ENCODE measurements around the gene PLK5. TPM values are rescaled to one million over a fixed set of nuclear protein-coding genes. Genes with fewer than 3 reads are reported as not detected.

PLK5 gene
- total and polyA plus RNA-seq, 5 experiments from 2014 or later: not detected

DNA sequence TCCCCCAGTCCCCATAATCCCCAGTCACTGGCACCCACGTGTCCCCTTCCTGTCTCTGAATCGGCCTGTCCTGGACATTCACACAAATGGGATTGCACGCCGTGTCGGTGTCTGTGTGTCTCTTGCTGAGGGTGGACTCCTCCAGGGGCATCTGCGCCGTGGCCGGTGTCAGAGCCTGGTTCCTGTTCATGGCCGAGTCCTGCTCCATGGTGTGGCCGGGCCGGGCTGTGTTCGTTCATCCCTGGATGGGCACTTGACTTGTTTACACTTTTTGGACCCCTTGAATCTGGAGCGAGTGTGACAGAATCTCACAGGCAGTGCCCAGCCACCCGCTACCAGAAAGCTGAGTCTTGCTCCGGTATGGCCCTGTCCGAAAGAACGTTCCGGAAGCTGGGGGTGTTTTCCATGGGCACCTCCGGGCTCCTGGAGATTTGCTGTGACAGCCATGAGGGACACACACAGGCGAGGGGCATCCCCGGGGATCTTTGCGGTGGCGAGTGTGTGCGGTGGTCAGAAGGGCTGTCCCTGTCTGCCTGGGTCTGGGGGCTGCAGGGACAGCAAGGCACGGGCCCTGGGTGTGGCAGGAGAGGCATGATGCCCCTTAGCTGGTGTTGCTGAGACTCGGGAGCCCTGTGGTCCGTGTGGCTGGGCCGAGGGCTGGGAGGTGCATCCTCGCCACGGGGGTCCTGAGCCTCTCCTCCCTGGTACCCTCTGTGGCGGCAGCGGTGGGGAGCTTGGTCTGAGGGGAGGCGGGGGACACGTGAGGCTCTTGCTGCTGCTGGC lies 50.7 kb downstream of the PLK5 start:
- POLR2A ChIA-PET: interaction anchor here (0.5 to 0.7 kb wide), 3 partner anchors 17 to 905 kb away, joined by 3 to 4 read pairs (median 4); no protein-coding TSS in a partner anchor
- ATAC-seq: no peak

DNA sequence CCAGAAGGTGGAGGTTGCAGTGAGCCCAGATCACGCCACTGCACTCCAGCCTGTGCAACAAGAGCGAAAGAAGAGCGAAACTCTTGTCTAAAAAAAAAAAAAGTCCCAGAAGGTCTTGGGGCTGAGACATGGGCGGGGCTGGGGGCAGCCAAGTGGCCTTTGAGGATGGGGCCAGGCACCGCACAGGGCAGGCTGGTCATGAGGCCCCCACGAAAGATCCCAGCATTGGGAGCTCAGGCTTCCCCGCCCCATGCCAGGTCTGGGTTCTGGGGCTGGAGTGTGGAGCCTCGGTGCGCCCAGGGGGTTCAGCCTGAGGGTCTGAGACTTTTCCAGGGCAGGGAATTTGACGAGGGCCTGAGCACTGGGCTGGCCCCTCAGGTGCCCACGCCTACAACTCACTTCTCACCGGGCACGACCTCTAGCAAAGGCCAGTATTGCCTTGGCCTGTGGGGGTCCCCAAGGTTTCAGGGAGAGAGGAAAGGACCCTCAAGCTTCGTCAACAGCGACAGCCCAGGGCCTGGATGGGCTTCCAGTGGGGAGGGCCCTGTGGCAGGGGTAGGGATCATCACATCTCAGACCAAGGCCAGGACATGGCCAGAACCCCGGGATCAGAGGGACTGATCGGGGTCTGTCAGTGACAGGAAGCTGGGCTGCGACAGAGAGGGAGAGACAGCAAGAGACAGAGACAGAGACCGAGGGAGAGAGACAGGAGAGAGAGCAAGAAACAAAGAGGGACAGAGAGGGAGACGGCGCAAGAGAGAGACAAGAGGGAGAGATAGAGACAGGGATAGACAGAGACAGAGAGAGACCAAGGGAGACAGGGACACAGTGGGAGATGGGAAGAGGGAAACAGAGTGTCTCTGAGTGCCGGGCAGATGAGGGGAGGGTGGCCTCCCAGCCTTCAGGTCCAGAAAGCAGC lies 51.7 kb downstream of the PLK5 start:
- no peak for DNase-seq
- no peak overlapping the region for H3K4me3 Mint-ChIP-seq
- H3K36me3 Mint-ChIP-seq: peaks cover 0 to 25% (median 0%) of the 10 kb centered on the region in 3 donors
- peak overlapping the region in 3 of 10 donors; percentile 70 to 83 (median 78) for H3K27ac Mint-ChIP-seq
- peaks cover 0 to 5% (median 1%) of the 10 kb centered on the region in 4 donors for H3K4me1 Mint-ChIP-seq
- no peak for ATAC-seq
- H3K27me3 Mint-ChIP-seq: no peaks in the 10 kb centered on the region
- POLR2A ChIA-PET: interaction anchor here (0.7 kb wide), 2 partner anchors 16 to 904 kb away, joined by 4 read pairs; no protein-coding TSS in a partner anchor
- no peaks in the 10 kb centered on the region for H3K9me3 Mint-ChIP-seq

More for the DNA sequence above, 50.7 kb downstream of the PLK5 start:
- Mint-ChIP-seq H3K27me3 (peaks cover 0 to 4% (median 0%) of the 10 kb centered on the region in 5 donors), H3K27ac (peak overlapping the region in 2 of 10 donors; percentile 50 to 75), H3K4me1 (peaks cover 5 to 9% (median 7%) of the 10 kb centered on the region in 4 donors), H3K4me3 (no peak overlapping the region), H3K36me3 (peaks cover 0 to 14% (median 0%) of the 10 kb centered on the region in 3 donors), H3K9me3 (no peaks in the 10 kb centered on the region)
- DNase-seq: no peak

DNA sequence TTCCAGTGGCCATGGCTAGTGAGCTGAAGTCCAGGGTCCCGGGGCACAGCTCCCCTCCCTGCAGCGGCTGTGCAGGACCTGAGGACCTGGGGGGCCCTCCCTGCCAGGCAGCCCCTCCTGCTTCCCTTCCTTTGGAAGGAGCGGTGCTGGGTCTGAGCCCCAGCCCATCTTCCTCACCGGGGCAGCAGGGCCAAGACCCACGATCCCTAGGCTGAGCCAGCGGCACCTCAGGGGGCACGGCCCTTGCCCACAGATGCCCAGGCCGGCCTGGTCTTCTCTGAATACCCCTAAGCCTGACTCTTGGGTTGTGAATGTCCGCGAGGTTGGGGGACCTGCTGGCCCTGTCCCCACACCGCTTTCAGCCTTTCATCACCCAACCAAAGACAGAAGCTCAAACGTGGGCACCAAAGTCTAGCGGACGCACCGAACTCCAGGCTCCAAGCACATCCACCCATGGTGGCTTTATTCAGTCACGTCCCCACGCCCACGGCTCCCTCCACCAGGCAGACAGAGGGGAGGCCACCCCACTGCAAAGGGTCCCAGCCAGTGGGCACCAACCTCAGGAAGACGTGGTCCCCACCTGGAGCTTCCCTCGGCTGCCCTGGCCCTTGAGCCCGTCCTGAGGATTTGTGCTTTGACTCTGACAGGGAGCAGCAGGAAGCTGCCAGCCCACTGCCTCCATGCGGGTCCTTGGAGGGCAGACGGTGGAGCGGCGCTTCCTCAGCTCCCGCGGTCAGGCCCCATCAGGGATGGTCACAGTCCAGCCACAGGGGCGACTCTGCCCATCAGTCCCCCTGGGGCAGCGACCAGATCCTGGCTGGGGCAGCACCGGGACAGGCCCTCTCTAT lies 52.6 kb downstream of the PLK5 start:
- Mint-ChIP-seq H3K27ac (peak overlapping the region in 1 of 10 donors; percentile 78), H3K4me1 (peaks cover 0 to 5% (median 1%) of the 10 kb centered on the region in 4 donors), H3K27me3 (no peaks in the 10 kb centered on the region), H3K9me3 (no peaks in the 10 kb centered on the region), H3K4me3 (no peak overlapping the region), H3K36me3 (peaks cover 0 to 32% (median 3%) of the 10 kb centered on the region in 3 donors)
- DNase-seq: no peak
- POLR2A ChIA-PET: no interaction called here
- ATAC-seq: no peak

DNA sequence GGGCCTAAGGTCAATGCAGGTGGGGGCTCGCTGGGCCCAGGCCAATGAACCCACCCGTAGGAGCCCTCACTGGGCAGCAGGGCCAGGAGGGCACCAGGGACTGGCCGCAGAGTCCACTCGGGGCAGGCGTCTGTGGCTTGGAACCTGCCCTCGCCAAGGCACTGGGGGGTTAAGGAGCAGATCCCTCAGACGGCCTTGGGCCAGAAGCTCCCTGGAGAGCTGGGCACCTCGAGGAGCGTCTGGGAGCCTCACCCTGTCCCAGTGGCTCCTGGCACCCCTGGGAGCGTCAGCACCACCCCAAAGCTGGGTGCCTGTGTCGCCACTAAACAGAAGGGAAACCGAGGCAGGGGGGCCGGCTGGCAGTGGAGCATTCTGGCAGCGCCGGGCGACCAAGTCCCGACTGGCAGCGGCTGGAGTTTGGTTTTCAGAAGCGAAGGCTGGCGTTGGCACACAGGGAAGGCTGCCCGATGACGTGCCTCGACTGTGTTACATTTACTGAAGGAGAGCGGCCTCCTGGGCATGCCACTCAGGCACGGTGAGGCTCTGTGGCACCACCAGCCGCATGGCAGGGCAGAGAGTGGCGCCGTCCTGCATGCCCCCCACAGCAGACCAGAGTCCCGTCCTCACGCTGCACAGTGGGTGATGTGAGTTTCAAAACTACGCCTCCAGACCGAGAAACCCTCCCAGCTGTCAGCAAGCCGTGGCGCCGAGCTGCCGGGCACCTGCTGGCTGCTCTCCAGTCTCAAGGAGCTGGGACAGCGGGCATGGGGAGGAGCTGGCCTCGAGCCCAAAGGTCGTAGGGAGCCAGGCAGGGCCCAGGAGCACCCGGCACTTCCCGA lies 53.4 kb downstream of the PLK5 start:
- H3K27me3 Mint-ChIP-seq: no peaks in the 10 kb centered on the region

DNA sequence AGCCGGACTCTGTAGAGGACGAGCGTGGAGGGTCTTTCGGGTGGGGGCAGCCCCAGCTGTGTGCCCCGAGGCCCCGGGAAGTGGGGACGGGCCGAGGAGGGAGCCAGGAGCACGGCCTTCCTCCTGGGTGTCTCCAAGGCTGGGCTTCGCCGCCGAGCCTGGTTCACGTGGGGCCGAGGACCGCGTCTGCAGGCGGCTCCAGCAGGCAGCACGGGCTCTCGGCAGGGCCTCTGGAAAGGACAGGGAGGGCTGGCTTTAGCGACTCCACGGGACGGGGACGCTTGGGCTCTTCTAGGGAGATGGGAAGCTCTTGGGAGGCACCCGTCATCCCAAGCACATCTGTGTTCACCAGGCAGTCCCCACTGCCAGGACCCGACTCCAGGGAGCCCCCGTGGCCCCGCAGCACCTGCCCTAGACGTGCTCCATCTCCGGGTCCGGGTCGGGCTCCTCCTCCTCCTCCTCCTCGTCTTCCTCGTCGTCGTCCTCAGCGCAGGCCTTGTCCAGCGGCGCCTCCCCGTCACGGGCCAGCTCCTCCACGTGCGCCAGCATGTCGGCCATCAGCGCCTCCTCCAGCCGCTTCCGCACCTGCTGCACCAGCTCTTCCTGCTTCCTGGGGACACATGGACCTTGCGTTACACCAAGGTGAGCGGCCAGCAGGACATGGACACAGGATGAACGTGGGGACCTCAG lies 54.2 kb downstream of the PLK5 start:
- no peaks in the 10 kb centered on the region for H3K27me3 Mint-ChIP-seq
- ATAC-seq: no peak
- no peaks in the 10 kb centered on the region for H3K9me3 Mint-ChIP-seq
- no peak for DNase-seq
- H3K27ac Mint-ChIP-seq: no peak overlapping the region
- no peak overlapping the region for H3K4me3 Mint-ChIP-seq
- H3K36me3 Mint-ChIP-seq: peaks cover 0 to 48% (median 3%) of the 10 kb centered on the region in 3 donors
- POLR2A ChIA-PET: interaction anchor here (1.6 kb wide), 1 partner anchor 13 kb away, joined by 5 read pairs; no protein-coding TSS in a partner anchor
- peaks cover 0 to 5% (median 1%) of the 10 kb centered on the region in 4 donors for H3K4me1 Mint-ChIP-seq

More for the DNA sequence above, 53.4 kb downstream of the PLK5 start:
- POLR2A ChIA-PET: no interaction called here
- H3K4me3 Mint-ChIP-seq: no peak overlapping the region
- no peaks in the 10 kb centered on the region for H3K9me3 Mint-ChIP-seq
- ATAC-seq (no peak), DNase-seq (no peak)
- H3K4me1 Mint-ChIP-seq: peaks cover 0 to 5% (median 1%) of the 10 kb centered on the region in 4 donors
- H3K27ac Mint-ChIP-seq: no peak overlapping the region
- peaks cover 0 to 41% (median 3%) of the 10 kb centered on the region in 3 donors for H3K36me3 Mint-ChIP-seq

DNA sequence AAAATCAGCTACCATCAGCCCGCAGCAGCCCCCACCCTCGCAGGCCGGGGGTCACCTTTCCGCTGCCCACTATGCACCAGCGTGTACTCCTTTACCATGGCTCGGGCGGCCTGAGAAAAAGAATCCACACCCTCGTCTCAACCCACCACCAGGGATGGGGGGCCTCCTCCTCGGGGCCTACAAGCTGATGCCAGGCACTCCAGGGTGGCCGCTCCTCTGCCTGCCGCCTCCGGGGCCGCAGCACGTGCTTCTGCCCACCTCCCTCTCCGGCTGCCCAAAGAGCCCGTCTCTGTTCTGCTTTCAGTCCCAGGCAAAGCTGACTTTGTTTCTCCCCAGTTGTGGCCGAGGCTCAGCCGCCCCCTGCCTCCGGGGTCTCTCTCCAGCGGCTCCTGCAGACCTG lies 55.3 kb downstream of the PLK5 start:
- Mint-ChIP-seq H3K27me3 (no peaks in the 10 kb centered on the region), H3K9me3 (no peaks in the 10 kb centered on the region), H3K4me3 (no peak overlapping the region), H3K36me3 (peaks cover 0 to 58% (median 3%) of the 10 kb centered on the region in 3 donors), H3K4me1 (peaks cover 0 to 5% (median 1%) of the 10 kb centered on the region in 4 donors), H3K27ac (peak overlapping the region in 1 of 10 donors; percentile 72)
- POLR2A ChIA-PET: interaction anchor here (1.2 to 1.6 kb wide), 2 partner anchors 12 to 13 kb away, joined by 3 to 5 read pairs; partner anchors contain the start of gene MBD3
- ATAC-seq (no peak), DNase-seq (no peak)

DNA sequence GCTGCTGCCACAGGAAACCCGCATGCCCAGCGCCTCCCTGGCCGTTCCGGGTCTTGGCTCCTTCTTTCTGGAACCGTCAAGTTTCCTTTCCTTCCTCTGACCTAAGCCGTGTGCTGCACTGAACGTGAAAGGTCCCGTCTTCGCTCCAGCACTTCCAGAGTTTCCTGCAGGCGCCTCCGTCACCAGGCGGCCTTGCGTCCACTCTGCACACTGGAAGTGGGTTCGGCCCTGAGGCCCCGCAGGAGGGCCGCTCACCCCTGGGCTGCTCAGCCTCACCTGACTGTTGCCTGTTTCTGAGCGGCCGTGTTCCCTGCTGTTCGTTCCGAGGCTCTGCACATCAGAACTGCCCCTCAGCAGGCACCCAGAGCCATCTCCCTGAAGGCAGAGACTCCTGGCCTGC lies 56.5 kb downstream of the PLK5 start:
- H3K27ac Mint-ChIP-seq: peak overlapping the region in 1 of 10 donors; percentile 40
- ATAC-seq (no peak), DNase-seq (no peak)
- peaks cover 0 to 63% (median 3%) of the 10 kb centered on the region in 3 donors for H3K36me3 Mint-ChIP-seq
- no peaks in the 10 kb centered on the region for H3K27me3 Mint-ChIP-seq
- POLR2A ChIA-PET: no interaction called here
- H3K4me1 Mint-ChIP-seq: peaks cover 0 to 6% (median 2%) of the 10 kb centered on the region in 4 donors
- no peak overlapping the region for H3K4me3 Mint-ChIP-seq
- H3K9me3 Mint-ChIP-seq: no peaks in the 10 kb centered on the region

DNA sequence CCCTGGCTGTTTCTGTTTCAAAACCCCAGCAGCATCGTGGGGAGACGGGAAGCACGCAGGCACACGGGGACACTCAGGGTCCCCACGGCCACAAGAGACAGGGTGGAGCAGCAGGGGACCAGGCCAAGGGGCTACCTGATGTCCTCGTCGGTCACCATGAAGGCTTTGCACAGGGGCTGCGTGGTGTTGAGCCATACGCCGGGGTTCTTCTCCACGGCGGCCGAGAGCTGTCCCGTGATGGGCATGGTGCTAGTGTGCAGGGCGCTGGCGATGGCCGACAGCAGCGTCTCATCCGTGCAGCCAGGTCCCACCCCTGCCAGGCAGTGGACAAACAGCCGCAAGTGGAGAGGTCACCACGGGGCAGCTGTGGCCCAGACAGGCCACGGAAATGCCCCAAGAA lies 57.1 kb downstream of the PLK5 start:
- Mint-ChIP-seq H3K9me3 (no peaks in the 10 kb centered on the region), H3K36me3 (peaks cover 0 to 63% (median 3%) of the 10 kb centered on the region in 3 donors), H3K4me3 (no peak overlapping the region), H3K27ac (peak overlapping the region in 1 of 10 donors; percentile 40), H3K4me1 (peaks cover 0 to 9% (median 1%) of the 10 kb centered on the region in 4 donors), H3K27me3 (no peaks in the 10 kb centered on the region)
- POLR2A ChIA-PET: interaction anchor here (0.8 kb wide), 1 partner anchor 12 kb away, joined by 3 read pairs; the partner anchor contains the start of gene MBD3
- no peak for ATAC-seq
- no peak for DNase-seq

DNA sequence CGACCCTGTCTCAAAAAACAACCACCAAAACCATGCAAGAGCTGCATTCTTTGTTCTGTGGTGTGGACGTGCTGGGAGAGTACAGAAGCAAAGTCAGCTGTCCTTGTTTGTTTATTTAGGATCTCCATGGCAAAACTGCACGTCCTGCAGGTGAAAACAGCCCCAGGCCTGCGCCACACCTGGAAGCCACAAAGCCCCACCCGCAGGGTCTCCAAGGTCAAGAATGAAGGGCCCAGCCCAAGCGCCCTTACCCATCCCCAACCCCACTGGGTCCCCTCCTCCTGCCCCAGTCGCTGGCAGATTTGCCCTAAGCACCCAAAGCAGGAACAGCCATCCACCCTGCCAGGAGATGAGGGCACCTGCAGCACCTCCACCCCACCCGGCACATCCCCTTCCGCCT lies 58.3 kb downstream of the PLK5 start:
- POLR2A ChIA-PET: interaction anchor here (0.7 kb wide), 1 partner anchor 104 kb away, joined by 4 read pairs; no protein-coding TSS in a partner anchor

DNA sequence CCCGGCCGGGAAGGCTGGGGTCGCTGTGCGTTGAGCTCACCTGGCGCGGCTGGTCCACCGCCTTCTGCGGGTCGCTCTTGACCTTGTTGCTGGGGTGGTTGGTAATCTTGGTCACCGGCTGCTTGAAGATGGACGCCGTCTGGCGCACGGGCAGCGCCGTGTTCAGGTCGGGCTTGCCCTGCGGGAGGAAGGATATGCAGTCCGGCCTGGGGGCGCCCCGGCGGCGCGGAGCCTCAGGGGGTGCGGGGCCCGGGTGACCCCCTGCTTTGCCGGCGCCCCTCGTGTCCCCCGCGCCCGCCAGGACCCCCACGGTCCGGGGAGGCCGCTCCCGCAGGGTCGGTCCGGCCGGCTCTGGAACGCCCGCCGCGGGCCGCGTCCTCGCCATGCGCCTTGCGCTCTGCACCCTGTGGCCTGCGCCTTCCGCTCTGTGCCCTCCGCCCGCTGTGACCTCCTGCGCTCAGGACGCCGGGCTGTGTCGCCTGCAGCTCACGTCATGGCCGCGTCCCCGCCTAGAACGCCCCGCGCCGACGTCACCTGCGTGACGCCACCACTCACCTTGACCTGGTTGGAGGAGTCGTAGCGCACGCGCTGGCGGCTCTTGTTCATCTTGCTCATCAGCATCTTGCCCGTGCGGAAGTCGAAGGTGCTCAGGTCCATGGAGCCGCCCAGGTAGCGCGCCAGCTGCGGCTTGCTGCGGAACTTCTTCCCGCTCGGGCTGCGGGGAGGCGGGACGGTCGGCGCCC lies 60.8 kb downstream of the PLK5 start:
- no peak for DNase-seq
- no peak overlapping the region for H3K27ac Mint-ChIP-seq
- no peak for ATAC-seq
- H3K4me1 Mint-ChIP-seq: peaks cover 0 to 18% (median 7%) of the 10 kb centered on the region in 4 donors
- no peak overlapping the region for H3K4me3 Mint-ChIP-seq
- no peaks in the 10 kb centered on the region for H3K27me3 Mint-ChIP-seq
- POLR2A ChIA-PET: no interaction called here
- no peaks in the 10 kb centered on the region for H3K9me3 Mint-ChIP-seq
- peaks cover 0 to 51% (median 3%) of the 10 kb centered on the region in 3 donors for H3K36me3 Mint-ChIP-seq

More for the DNA sequence above, 58.3 kb downstream of the PLK5 start:
- Mint-ChIP-seq H3K4me1 (peaks cover 0 to 13% (median 2%) of the 10 kb centered on the region in 4 donors), H3K27ac (peak overlapping the region in 1 of 10 donors; percentile 51), H3K4me3 (no peak overlapping the region), H3K36me3 (peaks cover 0 to 58% (median 3%) of the 10 kb centered on the region in 3 donors), H3K27me3 (no peaks in the 10 kb centered on the region), H3K9me3 (no peaks in the 10 kb centered on the region)
- DNase-seq (no peak), ATAC-seq (no peak)
